ENCODE results near the gene SFMBT2.

DNA sequence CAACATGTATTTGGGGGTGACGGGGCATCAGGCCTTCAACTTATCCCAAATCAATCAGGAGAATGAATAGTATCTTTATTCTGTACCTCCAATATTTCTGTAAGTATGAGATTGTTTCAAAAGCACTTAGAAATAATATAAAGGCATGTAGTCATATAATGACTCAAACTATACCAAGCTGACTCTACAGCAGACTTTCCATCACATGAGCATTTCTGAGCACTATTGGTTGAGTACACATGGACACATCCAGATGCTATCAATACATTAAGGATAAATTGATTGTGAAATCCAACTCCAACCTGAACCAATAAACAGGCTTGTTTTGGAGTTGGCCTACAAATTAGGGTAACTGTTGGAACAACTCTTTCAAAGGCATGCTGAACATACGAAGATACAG is 229.4 kb downstream of the SFMBT2 start:
- TF ChIP-seq GATA3 (IDR thresholded peaks at IDR 0.05; ENCODE audit: low read depth, low read length) (no peak), GATA2 (IDR thresholded peaks at IDR 0.05; ENCODE audit: low read depth, low read length) (no peak)
